Measurements from ENCODE around the gene DAB2IP.

- TF ChIP-seq CTCF (IDR thresholded peaks at IDR 0.05) (no peak), POLR2A (IDR thresholded peaks at IDR 0.05) (no peak)
Measured at GRCh38 chr9:121754655-121755436, 103.4 kb downstream of the DAB2IP start.
